ENCODE measurements around the gene WRAP53.

WRAP53 gene

GRCh38 chr17:7729816-7730215 lies 41.5 kb downstream of the WRAP53 start:
- no peak for DNase-seq (ENCODE audit: low read depth, low spot score)
- no peak overlapping the region for H3K4me3 ChIP-seq (ENCODE audit: low read length)

DNA sequence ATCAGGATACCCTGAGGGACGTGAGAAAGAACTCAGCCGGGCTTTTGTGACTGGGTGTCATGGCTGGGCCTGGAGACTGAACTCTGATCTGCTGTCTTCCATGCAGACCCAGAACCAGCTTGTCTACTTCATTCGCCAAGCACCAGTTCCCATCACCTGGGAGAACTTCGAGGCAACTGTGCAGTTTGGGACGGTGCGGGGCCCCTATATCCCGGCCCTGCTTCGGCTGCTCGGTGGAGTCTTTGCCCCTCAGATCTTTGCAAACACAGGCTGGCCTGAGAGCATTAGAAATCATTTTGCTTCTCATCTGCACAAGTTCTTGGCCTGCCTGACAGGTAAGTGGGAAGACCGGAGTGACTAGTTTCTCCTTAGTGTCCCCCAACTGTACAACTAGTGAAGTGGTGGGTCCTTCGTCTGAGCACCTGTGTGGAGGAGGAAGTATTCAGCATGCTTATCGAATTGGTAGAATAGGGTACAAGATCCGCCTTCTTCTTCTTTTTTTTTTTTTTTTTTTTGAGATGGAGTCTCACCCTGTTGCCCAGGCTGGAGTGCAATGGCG lies 44.8 kb downstream of the WRAP53 start:
- no peak for DNase-seq (ENCODE audit: low read depth, low spot score)
- no peak overlapping the region for H3K4me3 ChIP-seq (ENCODE audit: low read length)

DNA sequence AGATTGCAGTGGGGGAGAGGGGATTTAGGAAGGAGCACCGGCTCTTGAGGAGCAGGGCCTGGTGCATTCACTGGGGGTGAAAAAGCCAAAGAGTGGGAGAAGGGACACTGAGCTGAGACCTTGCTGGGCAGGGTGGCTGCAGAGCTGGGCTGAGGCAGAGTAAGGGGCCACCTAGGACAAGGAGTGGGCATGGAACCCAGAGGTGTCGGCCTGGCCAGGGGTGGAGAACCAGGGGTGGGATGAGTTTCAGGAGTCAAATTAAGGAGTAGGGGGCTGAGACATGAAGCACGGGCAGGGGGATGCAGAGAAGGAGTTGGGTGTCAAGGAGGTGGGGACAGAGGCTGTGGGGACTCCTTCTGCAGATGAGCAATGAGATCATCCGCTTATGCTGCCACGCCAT lies 49.3 kb downstream of the WRAP53 start:
- no peak for DNase-seq (ENCODE audit: low read depth, low spot score)

GRCh38 chr17:7739746-7740145 lies 51.5 kb downstream of the WRAP53 start:
- H3K4me3 ChIP-seq (ENCODE audit: low read length): no peak overlapping the region
- DNase-seq (ENCODE audit: low read depth, low spot score): no peak

More for the DNA sequence above, 49.3 kb downstream of the WRAP53 start:
- no peak overlapping the region for H3K4me3 ChIP-seq (ENCODE audit: low read length)

DNA sequence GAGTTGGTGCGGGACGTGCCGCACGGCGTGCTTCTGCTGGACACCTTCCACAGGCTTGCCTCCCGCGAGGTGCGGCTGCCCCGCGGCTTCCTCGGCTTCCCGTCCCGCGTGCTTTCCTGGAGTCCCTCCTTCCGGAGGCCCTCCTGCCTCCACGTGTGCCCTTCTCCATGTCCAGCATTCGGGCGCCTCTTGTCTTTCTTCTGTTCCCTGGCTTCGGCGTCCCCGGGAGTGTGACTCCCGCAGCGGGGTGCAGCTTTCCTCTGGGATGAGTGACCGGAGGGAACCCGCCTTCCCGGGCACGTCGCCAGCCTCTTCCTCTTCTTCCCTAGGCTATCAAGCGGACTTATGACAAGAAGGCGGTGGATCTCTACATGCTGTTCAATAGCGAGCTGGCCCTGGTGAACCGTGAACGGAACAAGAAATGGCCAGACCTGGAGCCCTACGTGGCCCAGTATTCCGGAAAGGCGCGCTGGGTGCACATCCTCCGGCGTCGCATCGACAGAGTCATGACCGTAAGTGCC lies 52.3 kb downstream of the WRAP53 start:
- no peak for DNase-seq (ENCODE audit: low read depth, low spot score)

GRCh38 chr17:7742729-7743128 lies 54.5 kb downstream of the WRAP53 start:
- no peak for DNase-seq (ENCODE audit: low read depth, low spot score)
- no peak overlapping the region for H3K4me3 ChIP-seq (ENCODE audit: low read length)

More for the DNA sequence above, 52.3 kb downstream of the WRAP53 start:
- no peak overlapping the region for H3K4me3 ChIP-seq (ENCODE audit: low read length)

- no peak for DNase-seq (ENCODE audit: low read depth, low spot score)
- no peak overlapping the region for H3K4me3 ChIP-seq (ENCODE audit: low read length)
Measured at GRCh38 chr17:7744416-7744815, 56.1 kb downstream of the WRAP53 start.

DNA sequence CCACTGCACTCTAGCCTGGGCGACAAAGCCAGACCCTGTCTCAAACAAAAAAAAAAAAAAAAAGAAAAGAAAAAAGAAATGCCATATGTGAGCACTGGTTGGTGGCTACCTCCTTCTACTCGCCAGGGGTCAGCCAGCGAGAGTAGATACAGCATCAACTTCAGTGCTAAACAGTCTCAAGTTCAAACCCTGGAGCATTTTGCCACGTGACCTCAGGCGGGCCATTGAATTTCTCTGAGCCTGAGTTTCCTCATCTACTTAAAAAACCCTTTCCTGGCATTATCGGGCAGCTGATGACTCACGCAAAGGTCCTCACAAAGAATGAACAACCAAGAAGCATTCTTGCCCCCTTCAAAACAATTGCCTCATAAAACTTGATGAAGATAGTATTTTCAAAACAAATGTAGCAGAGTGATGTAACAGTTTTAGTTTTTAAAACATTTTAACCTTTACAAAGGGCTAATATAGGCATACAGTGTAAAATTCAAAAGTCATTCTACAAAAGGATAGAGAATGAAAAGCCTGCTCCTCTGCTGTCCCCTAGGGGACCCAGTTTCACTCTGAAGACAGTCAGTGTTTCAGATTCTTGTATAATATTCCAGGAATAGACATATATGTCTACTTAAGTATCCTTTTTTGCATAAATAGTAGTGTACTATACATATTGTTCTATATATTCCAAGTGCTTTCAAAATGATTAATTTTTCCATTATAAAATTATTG lies 57.6 kb downstream of the WRAP53 start:
- no peak for DNase-seq (ENCODE audit: low read depth, low spot score)
- no peak overlapping the region for H3K4me3 ChIP-seq (ENCODE audit: low read length)

GRCh38 chr17:7747635-7748071 lies 59.4 kb downstream of the WRAP53 start:
- no peak for DNase-seq (ENCODE audit: low read depth, low spot score)
- no peak overlapping the region for H3K4me3 ChIP-seq (ENCODE audit: low read length)

GRCh38 chr17:7748076-7748775 lies 59.9 kb downstream of the WRAP53 start:
- no peak overlapping the region for H3K4me3 ChIP-seq (ENCODE audit: low read length)
- no peak for DNase-seq (ENCODE audit: low read depth, low spot score)

DNA sequence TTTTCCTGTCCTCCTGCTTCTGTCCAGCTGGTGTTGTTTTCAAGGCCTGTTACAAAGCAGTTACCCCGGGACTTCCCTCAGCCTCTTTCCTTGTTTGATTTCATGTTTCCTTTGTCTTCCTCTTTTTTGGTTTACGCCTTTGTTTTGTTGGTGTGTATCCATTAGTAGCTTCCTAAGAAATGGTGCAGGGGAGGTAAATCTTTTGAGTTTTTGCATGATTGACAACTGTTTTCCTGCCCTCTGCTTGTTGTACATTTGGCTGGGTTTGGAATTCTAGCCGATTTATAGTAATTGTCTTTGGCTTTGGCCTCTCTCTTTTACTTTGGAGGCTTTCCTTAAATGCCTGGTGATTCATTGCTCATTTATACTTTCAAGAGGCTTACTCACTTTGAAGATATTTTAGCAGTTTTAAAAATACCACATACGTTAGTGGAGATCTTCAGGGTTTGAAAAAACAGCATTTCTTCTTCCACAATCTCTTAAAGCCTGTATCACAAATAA lies 62.1 kb downstream of the WRAP53 start:
- no peak overlapping the region for H3K4me3 ChIP-seq (ENCODE audit: low read length)
- no peak for DNase-seq (ENCODE audit: low read depth, low spot score)
